ENCODE results near the gene PXMP4.

Gene PXMP4

GRCh38 chr20:33719989-33720709 lies at the start of gene PXMP4 (continued):
- TF ChIP-seq, protein P1, sequence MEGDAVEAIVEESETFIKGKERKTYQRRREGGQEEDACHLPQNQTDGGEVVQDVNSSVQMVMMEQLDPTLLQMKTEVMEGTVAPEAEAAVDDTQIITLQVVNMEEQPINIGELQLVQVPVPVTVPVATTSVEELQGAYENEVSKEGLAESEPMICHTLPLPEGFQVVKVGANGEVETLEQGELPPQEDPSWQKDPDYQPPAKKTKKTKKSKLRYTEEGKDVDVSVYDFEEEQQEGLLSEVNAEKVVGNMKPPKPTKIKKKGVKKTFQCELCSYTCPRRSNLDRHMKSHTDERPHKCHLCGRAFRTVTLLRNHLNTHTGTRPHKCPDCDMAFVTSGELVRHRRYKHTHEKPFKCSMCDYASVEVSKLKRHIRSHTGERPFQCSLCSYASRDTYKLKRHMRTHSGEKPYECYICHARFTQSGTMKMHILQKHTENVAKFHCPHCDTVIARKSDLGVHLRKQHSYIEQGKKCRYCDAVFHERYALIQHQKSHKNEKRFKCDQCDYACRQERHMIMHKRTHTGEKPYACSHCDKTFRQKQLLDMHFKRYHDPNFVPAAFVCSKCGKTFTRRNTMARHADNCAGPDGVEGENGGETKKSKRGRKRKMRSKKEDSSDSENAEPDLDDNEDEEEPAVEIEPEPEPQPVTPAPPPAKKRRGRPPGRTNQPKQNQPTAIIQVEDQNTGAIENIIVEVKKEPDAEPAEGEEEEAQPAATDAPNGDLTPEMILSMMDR (tag by site-specific recombination; IDR thresholded peaks at IDR 0.05), result no peak
- TF ChIP-seq ZBTB48 (tag by site-specific recombination; IDR thresholded peaks at IDR 0.05) (peak; percentile 94), ZFP3 (tag by site-specific recombination; IDR thresholded peaks at IDR 0.05; ENCODE audit: low read depth) (no peak), ZSCAN5A (tag by site-specific recombination; IDR thresholded peaks at IDR 0.05) (no peak), TCF7L2 (IDR thresholded peaks at IDR 0.05; ENCODE audit: borderline replicate concordance, low read depth, low read length) (no peak), ZNF416 (tag by site-specific recombination; IDR thresholded peaks at IDR 0.05) (no peak), TRIM28 (IDR thresholded peaks at IDR 0.05; ENCODE audit: borderline replicate concordance, low read length) (no peak), ZNF747 (tag by site-specific recombination; IDR thresholded peaks at IDR 0.05) (no peak), SCRT2 (tag by site-specific recombination; IDR thresholded peaks at IDR 0.05) (peak; percentile 79), SP3 (tag by site-specific recombination; IDR thresholded peaks at IDR 0.05) (peak; percentile 98), ZNF530 (tag by site-specific recombination; IDR thresholded peaks at IDR 0.05; ENCODE audit: low read depth) (no peak), ZNF146 (tag by site-specific recombination; IDR thresholded peaks at IDR 0.05) (no peak), ZNF302 (tag by site-specific recombination; IDR thresholded peaks at IDR 0.05; ENCODE audit: low read depth) (no peak), GFI1B (tag by site-specific recombination; IDR thresholded peaks at IDR 0.05) (no peak), ZNF221 (tag by site-specific recombination; IDR thresholded peaks at IDR 0.05; ENCODE audit: borderline replicate concordance) (no peak), ZNF610 (tag by site-specific recombination; IDR thresholded peaks at IDR 0.05; ENCODE audit: borderline replicate concordance) (peak; percentile 24; the same call in 1 of the 2 replicates), OVOL3 (tag by site-specific recombination; IDR thresholded peaks at IDR 0.05) (no peak), ZNF23 (tag by site-specific recombination; IDR thresholded peaks at IDR 0.05; ENCODE audit: borderline replicate concordance) (no peak), ZNF776 (tag by site-specific recombination; IDR thresholded peaks at IDR 0.05; ENCODE audit: borderline replicate concordance) (no peak), ZNF621 (tag by site-specific recombination; IDR thresholded peaks at IDR 0.05) (no peak), ZNF214 (tag by site-specific recombination; IDR thresholded peaks at IDR 0.05; ENCODE audit: borderline replicate concordance) (no peak), ZNF514 (tag by site-specific recombination; IDR thresholded peaks at IDR 0.05) (no peak), ZNF664 (tag by site-specific recombination; IDR thresholded peaks at IDR 0.05) (no peak), ZNF558 (tag by site-specific recombination; IDR thresholded peaks at IDR 0.05) (no peak), PATZ1 (tag by site-specific recombination; IDR thresholded peaks at IDR 0.05) (peak; percentile 52), SP2 (tag by site-specific recombination; IDR thresholded peaks at IDR 0.05) (peak; percentile 100), ZNF112 (tag by site-specific recombination; IDR thresholded peaks at IDR 0.05) (no peak)
- TF ChIP-seq, protein P2, sequence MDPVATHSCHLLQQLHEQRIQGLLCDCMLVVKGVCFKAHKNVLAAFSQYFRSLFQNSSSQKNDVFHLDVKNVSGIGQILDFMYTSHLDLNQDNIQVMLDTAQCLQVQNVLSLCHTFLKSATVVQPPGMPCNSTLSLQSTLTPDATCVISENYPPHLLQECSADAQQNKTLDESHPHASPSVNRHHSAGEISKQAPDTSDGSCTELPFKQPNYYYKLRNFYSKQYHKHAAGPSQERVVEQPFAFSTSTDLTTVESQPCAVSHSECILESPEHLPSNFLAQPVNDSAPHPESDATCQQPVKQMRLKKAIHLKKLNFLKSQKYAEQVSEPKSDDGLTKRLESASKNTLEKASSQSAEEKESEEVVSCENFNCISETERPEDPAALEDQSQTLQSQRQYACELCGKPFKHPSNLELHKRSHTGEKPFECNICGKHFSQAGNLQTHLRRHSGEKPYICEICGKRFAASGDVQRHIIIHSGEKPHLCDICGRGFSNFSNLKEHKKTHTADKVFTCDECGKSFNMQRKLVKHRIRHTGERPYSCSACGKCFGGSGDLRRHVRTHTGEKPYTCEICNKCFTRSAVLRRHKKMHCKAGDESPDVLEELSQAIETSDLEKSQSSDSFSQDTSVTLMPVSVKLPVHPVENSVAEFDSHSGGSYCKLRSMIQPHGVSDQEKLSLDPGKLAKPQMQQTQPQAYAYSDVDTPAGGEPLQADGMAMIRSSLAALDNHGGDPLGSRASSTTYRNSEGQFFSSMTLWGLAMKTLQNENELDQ (tag by site-specific recombination; IDR thresholded peaks at IDR 0.05; ENCODE audit: low read depth), result no peak
- TF ChIP-seq, protein P3, sequence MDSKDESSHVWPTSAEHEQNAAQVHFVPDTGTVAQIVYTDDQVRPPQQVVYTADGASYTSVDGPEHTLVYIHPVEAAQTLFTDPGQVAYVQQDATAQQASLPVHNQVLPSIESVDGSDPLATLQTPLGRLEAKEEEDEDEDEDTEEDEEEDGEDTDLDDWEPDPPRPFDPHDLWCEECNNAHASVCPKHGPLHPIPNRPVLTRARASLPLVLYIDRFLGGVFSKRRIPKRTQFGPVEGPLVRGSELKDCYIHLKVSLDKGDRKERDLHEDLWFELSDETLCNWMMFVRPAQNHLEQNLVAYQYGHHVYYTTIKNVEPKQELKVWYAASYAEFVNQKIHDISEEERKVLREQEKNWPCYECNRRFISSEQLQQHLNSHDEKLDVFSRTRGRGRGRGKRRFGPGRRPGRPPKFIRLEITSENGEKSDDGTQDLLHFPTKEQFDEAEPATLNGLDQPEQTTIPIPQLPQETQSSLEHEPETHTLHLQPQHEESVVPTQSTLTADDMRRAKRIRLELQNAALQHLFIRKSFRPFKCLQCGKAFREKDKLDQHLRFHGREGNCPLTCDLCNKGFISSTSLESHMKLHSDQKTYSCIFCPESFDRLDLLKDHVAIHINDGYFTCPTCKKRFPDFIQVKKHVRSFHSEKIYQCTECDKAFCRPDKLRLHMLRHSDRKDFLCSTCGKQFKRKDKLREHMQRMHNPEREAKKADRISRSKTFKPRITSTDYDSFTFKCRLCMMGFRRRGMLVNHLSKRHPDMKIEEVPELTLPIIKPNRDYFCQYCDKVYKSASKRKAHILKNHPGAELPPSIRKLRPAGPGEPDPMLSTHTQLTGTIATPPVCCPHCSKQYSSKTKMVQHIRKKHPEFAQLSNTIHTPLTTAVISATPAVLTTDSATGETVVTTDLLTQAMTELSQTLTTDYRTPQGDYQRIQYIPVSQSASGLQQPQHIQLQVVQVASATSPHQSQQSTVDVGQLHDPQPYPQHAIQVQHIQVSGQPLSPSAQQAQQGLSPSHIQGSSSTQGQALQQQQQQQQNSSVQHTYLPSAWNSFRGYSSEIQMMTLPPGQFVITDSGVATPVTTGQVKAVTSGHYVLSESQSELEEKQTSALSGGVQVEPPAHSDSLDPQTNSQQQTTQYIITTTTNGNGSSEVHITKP (tag by site-specific recombination; IDR thresholded peaks at IDR 0.05), result peak; percentile 90

Data from HEK293 (cell line).